H9 (cell line): ENCODE results near the gene RNF183. TPM values are rescaled to one million over a fixed set of nuclear protein-coding genes. Genes with fewer than 3 reads are reported as not detected.

Experiments used
- DNase-seq: peaks from one replicate; pipeline ENCODE4 v3.0.0-alpha.2; 2017
- H2AFZ ChIP-seq: one replicate; pipeline ENCODE4 v1.6.1; 2013; ENCODE audit warnings: mild to moderate bottlenecking, low read length, control low read depth, moderate library complexity
- H2AK5ac ChIP-seq: 2 replicates; pipeline ENCODE4 v1.6.1; 2013; ENCODE audit warnings: low read length, control low read depth, mixed read lengths; ENCODE audit not compliant: insufficient read length
- H2BK120ac ChIP-seq: one replicate; pipeline ENCODE4 v1.6.1; 2013; ENCODE audit warnings: low read depth, mild to moderate bottlenecking, low read length, control low read depth, inconsistent platforms; ENCODE audit not compliant: poor library complexity, severe bottlenecking
- H2BK12ac ChIP-seq: 2 replicates; pipeline ENCODE4 v1.6.1; 2013; ENCODE audit warnings: low read length, control low read depth, mixed read lengths, low read depth; ENCODE audit not compliant: insufficient read length
- H2BK15ac ChIP-seq: 2 replicates; pipeline ENCODE4 v1.6.1; 2013; ENCODE audit warnings: low read depth, low read length, control low read depth
- H2BK20ac ChIP-seq: one replicate; pipeline ENCODE4 v1.6.1; 2013; ENCODE audit warnings: low read depth, mild to moderate bottlenecking, low read length, control low read depth, inconsistent platforms; ENCODE audit not compliant: poor library complexity, severe bottlenecking
- H2BK5ac ChIP-seq: 2 replicates; pipeline ENCODE4 v1.6.1; 2013; ENCODE audit warnings: low read length, control low read depth, mixed read lengths; ENCODE audit not compliant: insufficient read length
- H3K14ac ChIP-seq: 2 replicates; pipeline ENCODE4 v1.6.1; 2013; ENCODE audit warnings: low read length, control low read depth; ENCODE audit not compliant: insufficient read depth
- H3K18ac ChIP-seq: 2 replicates; pipeline ENCODE4 v1.6.1; 2013; ENCODE audit warnings: low read depth, mild to moderate bottlenecking, mixed read lengths, low read length, control low read depth; ENCODE audit not compliant: insufficient read length
- H3K23ac ChIP-seq: 2 replicates; pipeline ENCODE4 v1.6.1; 2013; ENCODE audit warnings: low read length, control low read depth, mixed read lengths, low read depth; ENCODE audit not compliant: insufficient read length
- H3K23me2 ChIP-seq: 2 replicates; pipeline ENCODE4 v1.6.1; 2013; ENCODE audit warnings: low read depth, mild to moderate bottlenecking, mixed read lengths, low read length, control low read depth; ENCODE audit not compliant: insufficient read length, poor library complexity, severe bottlenecking
- H3K27ac ChIP-seq: 2 replicates; pipeline ENCODE4 v1.5.1; 2013; ENCODE audit warnings: low read length, control low read depth, mixed read lengths, low read depth; ENCODE audit not compliant: insufficient read length
- H3K27me3 ChIP-seq: 2 replicates; pipeline ENCODE4 v1.6.1; 2013; ENCODE audit warnings: low read length, control low read depth, inconsistent platforms; ENCODE audit not compliant: insufficient read depth
- H3K4ac ChIP-seq: 2 replicates; pipeline ENCODE4 v1.6.1; 2013; ENCODE audit warnings: low read depth, mild to moderate bottlenecking, control low read depth, inconsistent platforms, low read length, moderate library complexity
- H3K4me1 ChIP-seq: 2 replicates; pipeline ENCODE4 v1.6.1; 2013; ENCODE audit warnings: low read length, control low read depth, inconsistent platforms; ENCODE audit not compliant: insufficient read depth
- H3K4me2 ChIP-seq: 2 replicates; pipeline ENCODE4 v1.6.1; 2013; ENCODE audit warnings: low read length, control low read depth, mixed read lengths; ENCODE audit not compliant: insufficient read length, insufficient read depth
- H3K56ac ChIP-seq: 2 replicates; pipeline ENCODE4 v1.6.1; 2013; ENCODE audit warnings: low read depth, mild to moderate bottlenecking, mixed read lengths, low read length, control low read depth; ENCODE audit not compliant: insufficient read length
- H3K79me1 ChIP-seq: 2 replicates; pipeline ENCODE4 v1.6.1; 2013; ENCODE audit warnings: low read depth, mild to moderate bottlenecking, moderate library complexity, low read length, control low read depth, inconsistent platforms; ENCODE audit not compliant: insufficient read depth, poor library complexity, severe bottlenecking
- H3K79me2 ChIP-seq: 2 replicates; pipeline ENCODE4 v1.6.1; 2013; ENCODE audit warnings: low read length, control low read depth, inconsistent platforms; ENCODE audit not compliant: insufficient read depth
- H3K9ac ChIP-seq: 2 replicates; pipeline ENCODE4 v1.6.1; 2013; ENCODE audit warnings: low read length, control low read depth, mixed read lengths; ENCODE audit not compliant: insufficient read length; ENCODE audit errors: extremely low read depth
- H3K9me3 ChIP-seq: one replicate; pipeline ENCODE4 v1.6.1; 2013; ENCODE audit warnings: low read depth, low read length, inconsistent platforms; ENCODE audit not compliant: control insufficient read depth
- H3T11ph ChIP-seq: one replicate; pipeline ENCODE4 v1.6.1; 2013; ENCODE audit warnings: mild to moderate bottlenecking, low read length, control low read depth, inconsistent platforms
- H4K20me1 ChIP-seq: one replicate; pipeline ENCODE4 v1.6.1; 2013; ENCODE audit not compliant: control insufficient read depth, insufficient read length, insufficient read depth
- H4K5ac ChIP-seq: 2 replicates; pipeline ENCODE4 v1.6.1; 2013; ENCODE audit warnings: low read depth, mild to moderate bottlenecking, mixed read lengths, low read length, control low read depth; ENCODE audit not compliant: insufficient read length
- H4K8ac ChIP-seq: replicated peaks from 2 replicates; pipeline ENCODE4 v1.6.1; 2013; ENCODE audit warnings: low read length, control low read depth, mixed read lengths, low read depth; ENCODE audit not compliant: insufficient read length
- H4K91ac ChIP-seq: 2 replicates; pipeline ENCODE4 v1.6.1; 2013; ENCODE audit warnings: low read depth, mild to moderate bottlenecking, moderate library complexity, mixed read lengths, low read length, control low read depth; ENCODE audit not compliant: insufficient read length
- H3K27ac Mint-ChIP-seq, 3 experiments: 2 replicates in 2 of 3; 3 replicates in 1 of 3; pipeline ENCODE4 v1.8.0; 2020 to 2021; ENCODE audit warnings: mixed read lengths in 3 of 3, mild to moderate bottlenecking in 1 of 3, moderate library complexity in 1 of 3
- H3K27me3 Mint-ChIP-seq: 2 replicates; pipeline ENCODE4 v1.8.0; 2021; ENCODE audit warnings: low read depth, mild to moderate bottlenecking, moderate library complexity, mixed read lengths
- H3K36me3 Mint-ChIP-seq, 3 experiments: 2 replicates in 2 of 3; 3 replicates in 1 of 3; pipeline ENCODE4 v1.8.0; 2020 to 2021; ENCODE audit warnings: low read depth in 3 of 3, mixed read lengths in 3 of 3; ENCODE audit not compliant: insufficient read depth in 1 of 3
- H3K4me1 Mint-ChIP-seq, 2 experiments: 2 replicates each; pipeline ENCODE4 v1.8.0; 2020; ENCODE audit warnings: mixed read lengths in 2 of 2
- H3K4me3 Mint-ChIP-seq, 2 experiments: 2 replicates in 1 of 2; 3 replicates in 1 of 2; pipeline ENCODE4 v1.8.0; 2020 to 2021; ENCODE audit warnings: mild to moderate bottlenecking in 2 of 2, mixed read lengths in 2 of 2, moderate library complexity in 1 of 2
- H3K9me3 Mint-ChIP-seq, 2 experiments: 2 replicates in 1 of 2; 3 replicates in 1 of 2; pipeline ENCODE4 v1.8.0; 2020; ENCODE audit warnings: mild to moderate bottlenecking in 2 of 2, mixed read lengths in 2 of 2, moderate library complexity in 1 of 2
- total RNA-seq: library from RNA; stranded (reverse); gene quantifications from 2 replicates; pipeline ENCODE4 v1.2.1, GENCODE V29; 2021
- TF ChIP-seq, protein P1 (sequence below): fragments of 200-600 bp; sonication (generic); conservative IDR thresholded peaks from 3 replicates; pipeline ENCODE4 v1.8.0; 2021; ENCODE audit warnings: antibody characterized with exemption, mild to moderate bottlenecking

RNF183 gene
- total RNA-seq, 1 experiment from 2014 or later, result 0.33 TPM

DNA sequence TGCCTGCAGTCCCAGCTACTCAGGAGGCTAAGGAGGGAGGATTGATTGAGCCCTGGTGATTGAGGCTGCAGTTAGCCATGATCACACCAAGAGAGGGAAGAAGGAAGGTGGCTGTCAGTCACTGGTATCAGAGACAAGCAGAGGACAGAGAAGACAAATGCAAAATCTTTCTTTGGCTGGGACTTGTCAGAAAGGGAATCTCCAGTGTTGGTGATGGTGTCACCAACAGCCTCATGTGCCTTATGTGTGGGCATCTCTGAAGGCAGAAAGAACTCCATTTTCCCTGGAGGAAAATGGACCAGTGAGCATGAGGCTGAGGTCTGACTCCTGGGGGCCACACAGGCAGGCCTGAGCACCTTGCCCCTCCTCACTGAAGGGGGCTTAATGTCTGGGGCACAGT lies 12.1 kb upstream of the RNF183 start:
- TF ChIP-seq, protein P1, sequence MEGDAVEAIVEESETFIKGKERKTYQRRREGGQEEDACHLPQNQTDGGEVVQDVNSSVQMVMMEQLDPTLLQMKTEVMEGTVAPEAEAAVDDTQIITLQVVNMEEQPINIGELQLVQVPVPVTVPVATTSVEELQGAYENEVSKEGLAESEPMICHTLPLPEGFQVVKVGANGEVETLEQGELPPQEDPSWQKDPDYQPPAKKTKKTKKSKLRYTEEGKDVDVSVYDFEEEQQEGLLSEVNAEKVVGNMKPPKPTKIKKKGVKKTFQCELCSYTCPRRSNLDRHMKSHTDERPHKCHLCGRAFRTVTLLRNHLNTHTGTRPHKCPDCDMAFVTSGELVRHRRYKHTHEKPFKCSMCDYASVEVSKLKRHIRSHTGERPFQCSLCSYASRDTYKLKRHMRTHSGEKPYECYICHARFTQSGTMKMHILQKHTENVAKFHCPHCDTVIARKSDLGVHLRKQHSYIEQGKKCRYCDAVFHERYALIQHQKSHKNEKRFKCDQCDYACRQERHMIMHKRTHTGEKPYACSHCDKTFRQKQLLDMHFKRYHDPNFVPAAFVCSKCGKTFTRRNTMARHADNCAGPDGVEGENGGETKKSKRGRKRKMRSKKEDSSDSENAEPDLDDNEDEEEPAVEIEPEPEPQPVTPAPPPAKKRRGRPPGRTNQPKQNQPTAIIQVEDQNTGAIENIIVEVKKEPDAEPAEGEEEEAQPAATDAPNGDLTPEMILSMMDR, result no peak
- Histone ChIP-seq H3K79me2 (no peaks in the 10 kb centered on the region), H3K27ac (no peak overlapping the region), H3K9me3 (no peaks in the 10 kb centered on the region), H3K23me2 (no peaks in the 10 kb centered on the region), H2BK120ac (no peak overlapping the region), H3K14ac (no peak overlapping the region), H3K4me2 (no peak overlapping the region), H4K5ac (no peak overlapping the region), H2AFZ (no peak overlapping the region), H3K4me1 (no peaks in the 10 kb centered on the region), H2BK15ac (no peak overlapping the region), H2BK5ac (no peak overlapping the region), H4K91ac (no peak overlapping the region), H4K20me1 (no peaks in the 10 kb centered on the region), H2BK12ac (no peak overlapping the region), H3K79me1 (no peaks in the 10 kb centered on the region), H3K18ac (no peak overlapping the region), H3K4ac (no peak overlapping the region), H3K27me3 (no peaks in the 10 kb centered on the region), H2BK20ac (no peak overlapping the region), H2AK5ac (no peak overlapping the region), H3T11ph (no peak overlapping the region), H3K9ac (no peak overlapping the region), H4K8ac (no peak overlapping the region), H3K56ac (no peak overlapping the region), H3K23ac (no peak overlapping the region)
- H3K4me3 Mint-ChIP-seq, result no peak overlapping the region
- no peaks in the 10 kb centered on the region for H3K36me3 Mint-ChIP-seq
- no peak overlapping the region for H3K27ac Mint-ChIP-seq
- peaks cover 2% of the 10 kb centered on the region; the same call in 1 of the 2 replicates for H3K27me3 Mint-ChIP-seq
- H3K4me1 Mint-ChIP-seq, result no peaks in the 10 kb centered on the region; a peak in 1 of 4 replicates
- DNase-seq, result no peak
- no peaks in the 10 kb centered on the region for H3K9me3 Mint-ChIP-seq
